ENCODE results near the gene CTPS1.

DNA sequence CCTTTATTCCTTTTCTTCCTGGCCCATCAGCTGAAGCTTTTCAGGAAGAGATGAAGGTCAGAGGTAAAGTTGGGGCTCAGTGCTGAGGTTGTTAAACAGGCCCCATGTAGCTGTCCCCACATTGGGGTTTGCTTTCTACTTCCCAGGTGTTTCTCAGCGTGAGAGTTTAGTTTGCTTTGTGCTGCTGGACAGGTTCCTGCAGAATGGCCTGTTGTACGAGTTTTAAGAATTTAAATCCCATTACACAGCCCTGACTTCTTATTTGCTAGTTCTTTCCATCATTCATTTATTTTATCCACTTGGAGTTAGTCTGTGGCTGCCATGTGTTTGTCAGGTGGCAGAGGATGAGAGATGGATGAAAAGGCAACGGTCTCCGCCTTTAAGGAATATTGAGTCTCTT lies 19.2 kb downstream of the CTPS1 start:
- no peak for TF ChIP-seq CTCF (IDR thresholded peaks at IDR 0.05; ENCODE audit: borderline replicate concordance, extremely low read depth, low read length, poor library complexity, severe bottlenecking)
- no peak for TF ChIP-seq EZH2 (IDR thresholded peaks at IDR 0.05; ENCODE audit: borderline replicate concordance, low read depth, low read length, severe bottlenecking)
